ENCODE measurements around the gene UPK2. TPM values are rescaled to one million over a fixed set of nuclear protein-coding genes. Genes with fewer than 3 reads are reported as not detected.

Gene UPK2
- polyA plus RNA-seq, 1 donor (not counting 4 experiments of a cell fraction or from before 2014, with no cell fraction given): 0.20 TPM

DNA sequence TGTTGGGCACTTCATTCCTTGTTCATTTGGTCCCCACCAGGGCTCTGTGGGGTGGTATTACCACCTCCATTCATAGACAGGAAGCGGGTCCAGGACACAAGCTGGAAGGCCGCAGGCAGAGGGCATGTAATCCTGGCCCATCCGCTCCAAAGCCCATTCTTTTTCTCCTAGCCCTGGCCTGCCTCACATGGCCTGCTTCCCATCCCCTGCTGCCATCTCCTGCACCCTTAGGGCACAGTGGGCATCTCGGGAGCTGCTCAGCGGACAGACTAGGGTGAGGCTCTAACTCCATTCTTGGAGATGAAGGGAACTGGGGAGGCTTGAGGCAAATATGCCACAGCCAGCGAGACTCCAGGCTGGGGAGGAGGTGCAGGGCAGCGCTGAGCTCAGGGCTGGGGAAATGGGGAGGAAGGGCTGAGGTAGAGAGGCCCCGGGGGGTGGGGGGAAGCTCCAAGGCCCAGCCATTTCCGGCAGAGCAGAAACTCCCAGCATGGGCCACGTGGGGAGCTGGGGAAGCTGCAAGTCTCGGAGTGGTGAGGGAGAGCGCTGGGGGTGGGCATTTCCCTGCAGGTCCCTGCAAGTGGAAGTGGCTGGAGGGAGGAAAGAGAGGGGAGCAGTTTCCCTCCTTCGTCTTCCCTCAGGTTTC is 16.0 kb upstream of the UPK2 start:
- Histone ChIP-seq H3K27me3 (ENCODE audit: control insufficient read depth, extremely low read depth, insufficient read depth, low read length) (no peaks in the 10 kb centered on the region), H2AFZ (ENCODE audit: control insufficient read depth, low read length) (peak overlapping the region; percentile 75), H3K4me1 (ENCODE audit: control insufficient read depth, extremely low read depth, insufficient read depth, low read length) (peaks cover 30% of the 10 kb centered on the region), H3K36me3 (ENCODE audit: control insufficient read depth in 2 of 2, extremely low read depth in 1 of 2, insufficient read depth in 2 of 2, low read length in 2 of 2) (no peaks in the 10 kb centered on the region), H3K4me2 (ENCODE audit: control insufficient read depth, extremely low read depth, insufficient read depth, low read depth, low read length) (peak overlapping the region; percentile 37), H3K79me2 (ENCODE audit: control insufficient read depth, insufficient read depth, low read length) (no peaks in the 10 kb centered on the region), H3K9me1 (ENCODE audit: control insufficient read depth, extremely low read depth, insufficient read depth, low read length) (no peaks in the 10 kb centered on the region), H3K9me3 (ENCODE audit: control insufficient read depth, low read depth, low read length) (no peaks in the 10 kb centered on the region), H3K27ac (ENCODE audit: control insufficient read depth, insufficient read depth, low read length) (no peak overlapping the region), H4K20me1 (ENCODE audit: control insufficient read depth, extremely low read depth, insufficient read depth, low read length) (no peaks in the 10 kb centered on the region), H3K4me3 (ENCODE audit: control insufficient read depth in 2 of 3, extremely low read depth in 1 of 3, insufficient read depth in 2 of 3, low read depth in 1 of 3, low read length in 3 of 3) (no peak overlapping the region), H3K9ac (ENCODE audit: control insufficient read depth, extremely low read depth, insufficient read depth, low read length) (no peak overlapping the region)
- dilution Hi-C loops (cut with MboI; ENCODE audit: extremely low pct_ligation_motif_present, low sequenced_read_pairs): no loop called here
- FAIRE-seq (no peak), DNase-seq (ENCODE audit: low read depth, low spot score) (no peak)
- TF ChIP-seq EZH2 (IDR thresholded peaks at IDR 0.05; ENCODE audit: low read length): no peak

DNA sequence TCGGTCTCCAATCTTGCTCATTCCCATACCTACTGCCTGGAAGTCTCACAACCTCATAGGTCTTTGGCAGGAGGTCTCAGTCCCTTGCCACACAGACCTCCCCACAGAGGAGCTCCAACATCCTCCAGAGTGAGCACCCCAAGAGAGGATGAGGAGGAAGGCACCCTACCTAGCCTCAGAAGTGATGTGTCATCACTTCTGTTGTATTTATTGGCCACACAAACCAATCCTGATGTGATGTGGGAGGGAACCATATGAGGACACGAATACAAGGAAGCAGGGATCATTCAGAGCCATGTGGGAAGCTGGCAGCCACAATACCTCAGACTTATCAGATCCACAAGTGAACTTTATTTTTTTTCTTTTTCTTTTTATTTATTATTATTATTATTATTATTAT is 9.0 kb upstream of the UPK2 start:
- Histone ChIP-seq H3K9me3 (ENCODE audit: control insufficient read depth, low read depth, low read length) (no peaks in the 10 kb centered on the region), H3K36me3 (ENCODE audit: control insufficient read depth in 2 of 2, extremely low read depth in 1 of 2, insufficient read depth in 2 of 2, low read length in 2 of 2) (no peaks in the 10 kb centered on the region), H4K20me1 (ENCODE audit: control insufficient read depth, extremely low read depth, insufficient read depth, low read length) (no peaks in the 10 kb centered on the region), H3K4me1 (ENCODE audit: control insufficient read depth, extremely low read depth, insufficient read depth, low read length) (no peaks in the 10 kb centered on the region), H3K79me2 (ENCODE audit: control insufficient read depth, insufficient read depth, low read length) (no peaks in the 10 kb centered on the region), H3K4me2 (ENCODE audit: control insufficient read depth, extremely low read depth, insufficient read depth, low read depth, low read length) (no peak overlapping the region), H3K27ac (ENCODE audit: control insufficient read depth, insufficient read depth, low read length) (no peak overlapping the region), H3K4me3 (ENCODE audit: control insufficient read depth in 2 of 3, extremely low read depth in 1 of 3, insufficient read depth in 2 of 3, low read depth in 1 of 3, low read length in 3 of 3) (no peak overlapping the region), H3K9me1 (ENCODE audit: control insufficient read depth, extremely low read depth, insufficient read depth, low read length) (no peaks in the 10 kb centered on the region), H2AFZ (ENCODE audit: control insufficient read depth, low read length) (no peak overlapping the region), H3K9ac (ENCODE audit: control insufficient read depth, extremely low read depth, insufficient read depth, low read length) (no peak overlapping the region), H3K27me3 (ENCODE audit: control insufficient read depth, extremely low read depth, insufficient read depth, low read length) (no peaks in the 10 kb centered on the region)
- TF ChIP-seq, protein P1, sequence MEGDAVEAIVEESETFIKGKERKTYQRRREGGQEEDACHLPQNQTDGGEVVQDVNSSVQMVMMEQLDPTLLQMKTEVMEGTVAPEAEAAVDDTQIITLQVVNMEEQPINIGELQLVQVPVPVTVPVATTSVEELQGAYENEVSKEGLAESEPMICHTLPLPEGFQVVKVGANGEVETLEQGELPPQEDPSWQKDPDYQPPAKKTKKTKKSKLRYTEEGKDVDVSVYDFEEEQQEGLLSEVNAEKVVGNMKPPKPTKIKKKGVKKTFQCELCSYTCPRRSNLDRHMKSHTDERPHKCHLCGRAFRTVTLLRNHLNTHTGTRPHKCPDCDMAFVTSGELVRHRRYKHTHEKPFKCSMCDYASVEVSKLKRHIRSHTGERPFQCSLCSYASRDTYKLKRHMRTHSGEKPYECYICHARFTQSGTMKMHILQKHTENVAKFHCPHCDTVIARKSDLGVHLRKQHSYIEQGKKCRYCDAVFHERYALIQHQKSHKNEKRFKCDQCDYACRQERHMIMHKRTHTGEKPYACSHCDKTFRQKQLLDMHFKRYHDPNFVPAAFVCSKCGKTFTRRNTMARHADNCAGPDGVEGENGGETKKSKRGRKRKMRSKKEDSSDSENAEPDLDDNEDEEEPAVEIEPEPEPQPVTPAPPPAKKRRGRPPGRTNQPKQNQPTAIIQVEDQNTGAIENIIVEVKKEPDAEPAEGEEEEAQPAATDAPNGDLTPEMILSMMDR (optimal IDR thresholded peaks at IDR 0.05 in 1 of 3, IDR thresholded peaks at IDR 0.05 in 1 of 3, conservative IDR thresholded peaks at IDR 0.05 in 1 of 3; ENCODE audit: extremely low read depth in 1 of 3, insufficient read depth in 2 of 3, low read length in 3 of 3): no peak
- no peak for TF ChIP-seq EZH2 (IDR thresholded peaks at IDR 0.05; ENCODE audit: low read length)
- dilution Hi-C loops (cut with MboI; ENCODE audit: extremely low pct_ligation_motif_present, low sequenced_read_pairs): no loop called here
- DNase-seq (ENCODE audit: low read depth, low spot score) (no peak), FAIRE-seq (no peak)

DNA sequence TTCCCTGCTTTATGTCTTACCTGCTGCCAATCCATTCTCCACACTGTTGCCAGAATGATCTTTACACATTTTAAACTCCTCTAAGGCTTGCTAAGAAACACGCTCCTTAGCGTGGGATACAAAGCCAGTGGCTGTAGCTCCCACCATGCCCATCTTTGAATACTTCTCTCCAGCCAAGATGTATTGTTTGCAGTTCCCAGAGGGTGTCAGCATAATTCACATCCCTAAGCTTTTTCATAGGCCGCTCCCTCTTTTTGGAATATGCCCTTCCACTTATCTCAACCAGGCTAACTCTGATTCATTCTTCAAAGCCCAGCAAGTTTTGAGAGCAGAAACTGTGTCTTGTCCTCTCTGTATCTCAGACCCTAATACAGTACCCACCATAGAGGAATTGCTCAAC is 8.1 kb upstream of the UPK2 start:
- FAIRE-seq (no peak), DNase-seq (ENCODE audit: low read depth, low spot score) (no peak)

More for the DNA sequence above, 8.1 kb upstream of the UPK2 start:
- Histone ChIP-seq H3K27me3 (ENCODE audit: control insufficient read depth, extremely low read depth, insufficient read depth, low read length) (no peaks in the 10 kb centered on the region), H3K4me1 (ENCODE audit: control insufficient read depth, extremely low read depth, insufficient read depth, low read length) (no peaks in the 10 kb centered on the region), H3K9me1 (ENCODE audit: control insufficient read depth, extremely low read depth, insufficient read depth, low read length) (no peaks in the 10 kb centered on the region), H3K4me2 (ENCODE audit: control insufficient read depth, extremely low read depth, insufficient read depth, low read depth, low read length) (no peak overlapping the region), H3K36me3 (ENCODE audit: control insufficient read depth in 2 of 2, extremely low read depth in 1 of 2, insufficient read depth in 2 of 2, low read length in 2 of 2) (no peaks in the 10 kb centered on the region), H3K9me3 (ENCODE audit: control insufficient read depth, low read depth, low read length) (no peaks in the 10 kb centered on the region), H2AFZ (ENCODE audit: control insufficient read depth, low read length) (no peak overlapping the region), H3K9ac (ENCODE audit: control insufficient read depth, extremely low read depth, insufficient read depth, low read length) (no peak overlapping the region), H4K20me1 (ENCODE audit: control insufficient read depth, extremely low read depth, insufficient read depth, low read length) (no peaks in the 10 kb centered on the region), H3K4me3 (ENCODE audit: control insufficient read depth in 2 of 3, extremely low read depth in 1 of 3, insufficient read depth in 2 of 3, low read depth in 1 of 3, low read length in 3 of 3) (no peak overlapping the region), H3K27ac (ENCODE audit: control insufficient read depth, insufficient read depth, low read length) (no peak overlapping the region), H3K79me2 (ENCODE audit: control insufficient read depth, insufficient read depth, low read length) (no peaks in the 10 kb centered on the region)
- TF ChIP-seq, protein P1 (optimal IDR thresholded peaks at IDR 0.05 in 1 of 3, IDR thresholded peaks at IDR 0.05 in 1 of 3, conservative IDR thresholded peaks at IDR 0.05 in 1 of 3; ENCODE audit: extremely low read depth in 1 of 3, insufficient read depth in 2 of 3, low read length in 3 of 3): peak in 1 of 3 experiments; percentile 4
- no peak for TF ChIP-seq EZH2 (IDR thresholded peaks at IDR 0.05; ENCODE audit: low read length)
- dilution Hi-C loops (cut with MboI; ENCODE audit: extremely low pct_ligation_motif_present, low sequenced_read_pairs): no loop called here
